ENCODE measurements around the gene CFAP46.

CFAP46 gene

GRCh38 chr10:132817701-132818211 is 124.6 kb downstream of the CFAP46 start:
- no peak for DNase-seq

DNA sequence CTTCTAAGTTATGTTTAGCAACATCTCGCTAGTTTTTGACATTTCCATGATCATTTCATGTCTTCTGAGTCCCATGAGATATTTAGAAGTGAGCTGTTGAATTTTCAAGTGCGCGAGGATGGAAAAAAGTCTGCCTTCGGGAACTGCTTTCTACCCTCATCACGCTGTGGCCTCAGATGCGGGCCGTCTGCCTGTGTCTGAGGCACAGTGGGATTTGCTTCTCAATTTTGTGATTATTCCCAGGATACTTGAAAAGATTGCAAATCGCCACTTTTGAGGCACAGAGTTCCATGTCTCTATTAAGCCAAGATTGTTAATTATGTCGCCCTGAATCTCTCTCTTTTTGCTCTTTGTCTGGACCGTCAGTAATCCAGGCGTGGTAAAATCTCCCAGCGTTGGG is 125.7 kb downstream of the CFAP46 start:
- DNase-seq, result no peak

DNA sequence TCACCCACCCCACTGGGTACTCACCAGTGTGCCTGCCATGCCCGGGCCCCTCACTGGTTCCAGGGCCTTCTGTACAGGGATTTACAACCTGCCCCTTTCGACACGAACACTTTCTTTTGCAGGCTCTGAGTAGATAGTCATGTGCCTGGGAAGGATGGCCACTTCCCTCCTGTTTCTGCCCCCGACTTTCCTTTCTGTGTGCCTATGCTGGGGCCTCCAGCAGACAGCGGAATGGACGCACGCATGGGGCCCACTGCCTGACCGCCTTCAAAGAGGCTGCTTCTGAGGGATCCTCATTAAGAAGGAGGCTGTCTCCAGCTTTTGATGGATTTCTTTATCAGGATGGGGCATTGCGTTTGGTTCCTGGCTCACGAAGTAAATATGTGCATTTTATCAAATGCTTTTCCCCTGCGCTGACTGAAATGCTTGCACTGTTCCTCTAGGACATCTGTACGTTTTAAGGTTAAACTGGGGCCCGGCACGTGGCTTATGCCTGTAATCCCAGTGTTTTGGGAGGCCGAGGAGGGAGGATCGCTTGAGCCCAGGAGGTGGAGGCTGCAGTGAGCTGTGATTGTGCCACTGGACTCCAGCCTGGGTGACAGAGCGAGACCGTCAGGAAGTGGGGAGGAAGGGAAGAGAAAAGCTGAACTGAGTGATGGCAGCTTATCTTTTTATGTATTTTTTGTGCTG is 127.1 kb downstream of the CFAP46 start:
- DNase-seq, result no peak

- no peak for DNase-seq
These were observed 127.9 kb downstream of the CFAP46 start for GRCh38 chr10:132814469-132814856.

GRCh38 chr10:132813560-132814468 is 128.6 kb downstream of the CFAP46 start:
- DNase-seq, result no peak

GRCh38 chr10:132813001-132813401 is 129.4 kb downstream of the CFAP46 start:
- DNase-seq, result no peak

DNA sequence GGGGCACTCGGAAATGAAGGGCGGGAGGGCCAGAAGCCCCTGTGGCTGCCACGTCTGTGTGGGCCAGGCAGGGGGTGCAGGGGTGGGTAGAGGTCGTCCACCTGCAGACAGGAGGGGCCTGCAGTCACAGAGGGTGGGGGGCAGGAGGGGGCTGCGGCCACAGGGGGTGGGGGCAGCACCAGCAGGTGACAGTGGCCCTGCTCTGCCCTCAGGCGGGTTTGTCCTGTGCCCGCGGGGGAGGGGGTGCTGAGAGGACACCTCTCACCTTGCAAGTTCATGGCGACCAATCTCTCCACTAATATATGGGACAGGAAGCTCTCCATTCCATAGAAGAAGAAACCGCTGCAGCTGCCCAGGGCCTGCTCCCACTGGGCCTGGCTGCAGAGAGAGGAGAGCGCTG is 129.8 kb downstream of the CFAP46 start:
- no peak for DNase-seq

DNA sequence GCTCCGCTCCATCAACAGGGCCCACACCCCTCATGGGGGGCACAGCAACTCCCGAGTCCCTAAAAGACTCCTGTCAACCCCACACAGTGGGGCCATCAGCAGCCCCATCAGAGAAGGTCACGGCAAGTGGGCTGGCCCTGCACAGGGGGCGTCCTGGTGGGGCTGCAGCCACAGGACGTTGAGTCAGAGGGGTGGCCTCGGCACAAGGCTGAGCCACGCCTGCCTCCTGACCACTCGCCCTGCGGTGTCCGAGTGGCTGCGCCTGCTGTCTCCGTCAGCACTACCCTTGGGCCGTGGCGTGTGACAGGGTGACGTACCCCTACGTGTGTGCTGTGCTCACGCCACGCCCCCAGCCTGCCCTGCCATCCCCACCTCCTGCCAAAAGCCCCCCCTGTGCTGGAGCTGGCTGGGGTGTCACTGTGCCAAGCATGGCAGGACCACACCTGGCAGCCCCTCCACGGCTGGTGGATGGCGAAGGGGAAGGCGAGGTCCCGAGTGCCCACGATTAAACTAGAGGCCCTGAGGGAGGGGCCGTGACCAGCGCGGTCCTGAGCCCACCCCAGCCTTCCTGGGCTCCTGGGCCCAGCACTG is 130.4 kb downstream of the CFAP46 start:
- DNase-seq, result no peak

- DNase-seq, result no peak
These were observed 131.3 kb downstream of the CFAP46 start for GRCh38 chr10:132810807-132811700.

DNA sequence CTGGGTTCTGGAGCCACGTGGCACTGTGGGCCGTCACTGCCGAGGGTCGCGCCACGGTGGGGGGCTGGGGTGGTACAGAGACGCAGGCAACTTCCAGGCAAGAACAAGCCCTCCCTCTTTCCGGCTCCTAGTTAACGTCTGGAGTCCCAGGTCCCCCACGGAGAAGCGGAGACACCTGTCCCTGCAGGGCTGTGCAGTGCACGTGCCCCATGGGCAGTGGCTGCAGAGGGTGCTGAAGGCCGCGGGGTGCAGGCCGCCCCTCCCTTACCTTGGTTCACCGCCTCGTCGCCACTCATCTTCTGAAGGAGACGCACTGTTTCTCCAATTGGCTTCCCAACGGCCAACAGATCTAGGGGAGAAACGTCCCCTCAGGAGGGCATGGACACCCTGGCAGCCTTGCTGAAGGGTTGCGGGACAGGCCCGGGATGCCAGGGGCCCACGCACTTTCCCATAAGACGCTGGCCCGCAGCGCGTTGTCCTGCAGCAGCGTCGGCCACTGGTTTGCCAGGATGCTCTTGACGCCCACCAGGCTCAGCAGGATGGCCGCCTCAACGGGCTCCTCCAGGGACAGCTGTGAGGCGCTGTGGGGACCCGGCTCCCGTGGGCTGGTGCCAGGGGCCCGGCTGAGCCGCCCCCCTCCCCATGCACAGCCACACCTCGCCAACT is 132.1 kb downstream of the CFAP46 start:
- DNase-seq, result no peak

DNA sequence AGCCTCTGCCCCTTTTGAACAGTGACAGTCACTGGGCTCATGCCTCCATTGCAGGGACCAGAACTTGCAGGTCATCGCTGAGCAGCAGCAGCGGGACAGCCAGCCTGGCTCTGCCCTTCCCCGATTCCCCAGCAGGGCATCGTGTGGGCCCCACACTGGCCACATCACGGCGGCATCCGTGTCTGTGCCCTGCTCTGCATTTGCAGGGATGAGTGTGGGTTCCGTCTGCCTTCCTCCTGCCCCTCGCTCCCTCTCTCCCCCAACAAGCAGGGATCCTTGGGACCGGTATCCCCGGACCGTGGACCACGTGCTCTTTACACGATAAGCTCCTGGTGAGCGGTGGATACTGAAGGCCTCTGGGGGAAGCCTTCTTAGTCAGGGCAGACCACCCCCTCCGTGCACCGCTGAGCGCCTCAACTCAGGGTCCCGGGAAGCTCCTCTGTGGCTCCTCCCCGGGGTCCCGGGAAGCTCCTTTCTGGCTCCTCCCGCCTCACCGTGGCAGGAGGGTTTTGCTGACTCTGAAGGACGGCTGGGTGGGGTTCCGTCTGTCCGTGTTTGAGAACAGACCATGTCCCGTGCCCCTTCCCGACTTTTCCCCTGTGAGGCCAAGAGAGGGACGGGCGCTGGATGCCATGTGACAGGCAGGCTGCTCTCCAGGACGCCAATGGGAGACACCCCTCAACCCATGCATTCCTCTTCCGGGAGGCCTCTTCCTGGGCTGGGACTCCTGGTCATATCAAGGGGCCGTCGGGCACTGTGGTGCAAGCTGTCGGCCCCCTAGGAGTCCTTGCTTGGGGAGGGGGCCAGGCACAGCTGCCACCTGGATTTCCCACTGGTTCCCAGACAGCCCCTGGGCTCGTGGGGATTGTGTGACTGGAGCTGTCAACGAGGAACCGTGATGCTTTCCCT is 132.9 kb downstream of the CFAP46 start:
- no peak for DNase-seq

GRCh38 chr10:132808383-132809231 is 133.8 kb downstream of the CFAP46 start:
- DNase-seq, result no peak

DNA sequence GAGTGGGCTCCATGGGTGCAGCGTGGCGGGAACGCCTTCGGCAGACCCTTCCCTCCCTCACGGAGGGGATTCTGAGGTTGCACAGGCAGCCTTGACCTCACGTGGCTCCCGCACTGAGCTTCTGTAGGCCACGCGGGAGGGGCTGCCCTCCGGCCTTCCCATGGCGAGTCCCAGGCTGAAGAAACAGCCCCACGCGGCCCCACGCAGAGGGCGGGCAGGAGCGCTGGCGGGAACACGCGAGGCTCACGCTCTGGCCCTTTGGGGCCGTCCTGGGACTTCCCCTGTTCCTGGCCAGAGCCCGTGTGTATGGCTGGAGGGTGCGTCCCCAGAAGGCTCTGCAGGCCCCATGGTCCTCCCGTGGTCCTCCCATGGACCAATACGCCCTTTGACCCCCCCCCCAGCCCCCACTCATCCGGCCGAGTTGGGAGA is 134.7 kb downstream of the CFAP46 start:
- DNase-seq, result no peak

DNA sequence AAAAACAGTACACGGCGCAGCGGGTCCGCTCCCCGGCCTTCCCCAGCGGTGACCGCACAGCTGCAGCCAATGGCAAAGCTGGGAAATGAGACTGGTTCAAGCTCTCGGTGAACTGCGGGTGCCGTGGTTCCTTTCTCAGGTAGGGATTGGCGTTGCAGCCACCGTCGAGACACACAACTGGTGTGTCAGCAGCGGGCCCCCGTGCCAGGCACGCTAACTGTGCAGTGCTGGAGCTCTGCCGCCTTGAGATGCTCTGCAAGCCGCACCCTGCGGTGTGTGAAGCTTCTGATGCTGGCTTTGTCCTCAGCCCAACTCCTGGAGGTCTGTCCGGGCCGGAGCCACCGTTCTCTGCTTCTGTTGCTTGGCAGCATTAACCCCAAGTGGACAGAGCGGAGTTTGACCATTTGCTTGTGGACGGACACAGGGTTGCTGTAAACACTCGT is 135.8 kb downstream of the CFAP46 start:
- no peak for DNase-seq

DNA sequence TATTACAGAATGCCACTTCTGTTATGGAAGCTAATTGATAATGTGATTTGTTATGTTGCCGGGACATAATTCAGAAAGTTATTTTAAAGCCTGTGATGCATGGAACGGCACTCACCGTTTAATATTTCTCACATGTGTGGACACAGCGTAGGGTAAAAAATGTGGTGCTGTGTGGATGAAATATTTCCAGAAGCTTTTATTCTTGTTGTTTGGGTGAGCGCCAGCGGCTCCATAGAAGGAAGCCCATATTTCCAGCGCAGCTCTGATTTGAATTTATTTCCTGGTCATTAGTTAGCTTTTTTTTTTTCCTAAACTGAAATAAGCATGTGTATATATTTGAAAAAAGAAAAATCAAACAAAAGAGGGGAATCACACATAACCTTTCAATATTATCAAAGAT is 136.3 kb downstream of the CFAP46 start:
- DNase-seq, result no peak

- DNase-seq, result no peak
These were observed 136.8 kb downstream of the CFAP46 start for GRCh38 chr10:132805599-132805998.

DNA sequence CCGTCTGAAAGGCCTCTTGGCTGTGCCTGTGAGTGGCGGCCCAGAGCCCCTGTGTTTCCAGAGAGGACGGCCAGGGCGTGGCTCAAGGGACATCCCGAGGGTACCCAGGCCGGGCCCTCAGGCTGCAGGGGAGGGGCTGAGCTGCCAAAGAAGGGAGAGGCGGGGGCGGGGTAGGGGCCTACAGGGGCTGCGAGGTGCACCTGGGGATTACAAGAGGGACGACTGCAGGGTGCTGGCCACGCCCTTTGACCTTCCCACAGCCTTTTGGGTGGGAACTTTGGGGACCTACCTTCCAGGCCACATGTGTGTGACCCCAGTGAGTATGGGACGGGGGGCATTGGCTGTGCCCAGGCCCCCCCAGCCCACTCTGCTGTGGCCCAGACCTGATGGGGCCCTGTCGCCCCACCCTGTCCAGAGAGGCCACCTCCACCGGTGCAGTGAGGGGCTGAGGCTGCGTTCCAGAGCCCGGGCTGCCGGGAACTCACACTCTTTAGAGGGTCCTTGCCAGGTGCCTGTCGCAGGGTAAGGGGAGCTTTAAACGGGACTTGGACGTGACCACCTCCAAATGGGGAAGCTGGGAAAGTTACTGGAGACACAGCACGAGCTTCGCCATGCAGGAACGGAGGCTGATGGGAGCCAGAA is 137.5 kb downstream of the CFAP46 start:
- DNase-seq, result no peak

DNA sequence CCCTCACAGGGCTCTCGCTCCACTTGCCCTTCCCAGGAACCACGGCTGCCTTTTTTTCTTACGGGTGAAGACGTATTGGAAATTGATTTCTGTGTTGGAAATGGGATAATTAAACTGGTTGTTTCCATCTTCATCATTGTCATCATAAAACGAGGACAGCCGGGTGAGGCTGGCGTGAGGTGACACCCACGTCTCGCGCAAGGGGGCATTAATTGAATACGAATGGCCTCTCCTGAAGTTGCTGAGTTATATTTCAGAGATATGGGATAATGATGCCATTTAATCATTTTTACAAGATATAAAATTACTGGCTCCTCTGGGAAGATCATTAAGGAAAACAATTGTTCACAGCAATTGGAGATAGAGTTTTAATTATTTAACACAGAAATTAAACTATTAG is 138.1 kb downstream of the CFAP46 start:
- no peak for DNase-seq

Measured in T-helper 9 cell (primary cell).